PFSK-1 (cell line): ENCODE measurements around the gene ERBIN.

Source experiments
- FOXP2 ChIP-seq: optimal IDR thresholded peaks from 2 replicates; pipeline ENCODE3; 2011; ENCODE audit warnings: borderline replicate concordance, control low read depth, inconsistent platforms; ENCODE audit not compliant: insufficient read depth; ENCODE audit errors: extremely low read length, extremely low read depth
- POLR2AphosphoS5 ChIP-seq: IDR thresholded peaks from 2 replicates; pipeline ENCODE4 v1.6.1; 2012; ENCODE audit warnings: low read depth, mild to moderate bottlenecking, control low read depth, low read length, moderate library complexity
- SIN3A ChIP-seq: IDR thresholded peaks from 2 replicates; pipeline ENCODE4 v1.6.1; 2012; ENCODE audit warnings: mild to moderate bottlenecking, low read length, moderate library complexity, borderline replicate concordance; ENCODE audit not compliant: insufficient read depth
- TAF1 ChIP-seq: IDR thresholded peaks from 2 replicates; pipeline ENCODE4 v1.6.1; 2012; ENCODE audit warnings: low read length, control low read depth, borderline replicate concordance; ENCODE audit not compliant: insufficient read depth
- TF ChIP-seq, protein P1 (sequence below), 2 experiments: IDR thresholded peaks; 2 replicates each; pipeline versions ENCODE4 v1.6.1 to v1.8.0; 2011 to 2012; ENCODE audit warnings: low read depth in 2 of 2, low read length in 2 of 2, control low read depth in 1 of 2, inconsistent platforms in 1 of 2, mild to moderate bottlenecking in 1 of 2, moderate library complexity in 1 of 2; ENCODE audit not compliant: insufficient read depth in 1 of 2

The ERBIN gene

GRCh38 chr5:65943771-65944170, 17.4 kb downstream of the ERBIN start:
- TF ChIP-seq POLR2AphosphoS5 (no peak), SIN3A (no peak), TAF1 (no peak), FOXP2 (no peak)
- TF ChIP-seq, protein P1, sequence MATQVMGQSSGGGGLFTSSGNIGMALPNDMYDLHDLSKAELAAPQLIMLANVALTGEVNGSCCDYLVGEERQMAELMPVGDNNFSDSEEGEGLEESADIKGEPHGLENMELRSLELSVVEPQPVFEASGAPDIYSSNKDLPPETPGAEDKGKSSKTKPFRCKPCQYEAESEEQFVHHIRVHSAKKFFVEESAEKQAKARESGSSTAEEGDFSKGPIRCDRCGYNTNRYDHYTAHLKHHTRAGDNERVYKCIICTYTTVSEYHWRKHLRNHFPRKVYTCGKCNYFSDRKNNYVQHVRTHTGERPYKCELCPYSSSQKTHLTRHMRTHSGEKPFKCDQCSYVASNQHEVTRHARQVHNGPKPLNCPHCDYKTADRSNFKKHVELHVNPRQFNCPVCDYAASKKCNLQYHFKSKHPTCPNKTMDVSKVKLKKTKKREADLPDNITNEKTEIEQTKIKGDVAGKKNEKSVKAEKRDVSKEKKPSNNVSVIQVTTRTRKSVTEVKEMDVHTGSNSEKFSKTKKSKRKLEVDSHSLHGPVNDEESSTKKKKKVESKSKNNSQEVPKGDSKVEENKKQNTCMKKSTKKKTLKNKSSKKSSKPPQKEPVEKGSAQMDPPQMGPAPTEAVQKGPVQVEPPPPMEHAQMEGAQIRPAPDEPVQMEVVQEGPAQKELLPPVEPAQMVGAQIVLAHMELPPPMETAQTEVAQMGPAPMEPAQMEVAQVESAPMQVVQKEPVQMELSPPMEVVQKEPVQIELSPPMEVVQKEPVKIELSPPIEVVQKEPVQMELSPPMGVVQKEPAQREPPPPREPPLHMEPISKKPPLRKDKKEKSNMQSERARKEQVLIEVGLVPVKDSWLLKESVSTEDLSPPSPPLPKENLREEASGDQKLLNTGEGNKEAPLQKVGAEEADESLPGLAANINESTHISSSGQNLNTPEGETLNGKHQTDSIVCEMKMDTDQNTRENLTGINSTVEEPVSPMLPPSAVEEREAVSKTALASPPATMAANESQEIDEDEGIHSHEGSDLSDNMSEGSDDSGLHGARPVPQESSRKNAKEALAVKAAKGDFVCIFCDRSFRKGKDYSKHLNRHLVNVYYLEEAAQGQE (IDR thresholded peaks at IDR 0.05; ENCODE audit: insufficient read depth in 1 of 2, low read depth in 2 of 2, low read length in 2 of 2), result no peak

DNA sequence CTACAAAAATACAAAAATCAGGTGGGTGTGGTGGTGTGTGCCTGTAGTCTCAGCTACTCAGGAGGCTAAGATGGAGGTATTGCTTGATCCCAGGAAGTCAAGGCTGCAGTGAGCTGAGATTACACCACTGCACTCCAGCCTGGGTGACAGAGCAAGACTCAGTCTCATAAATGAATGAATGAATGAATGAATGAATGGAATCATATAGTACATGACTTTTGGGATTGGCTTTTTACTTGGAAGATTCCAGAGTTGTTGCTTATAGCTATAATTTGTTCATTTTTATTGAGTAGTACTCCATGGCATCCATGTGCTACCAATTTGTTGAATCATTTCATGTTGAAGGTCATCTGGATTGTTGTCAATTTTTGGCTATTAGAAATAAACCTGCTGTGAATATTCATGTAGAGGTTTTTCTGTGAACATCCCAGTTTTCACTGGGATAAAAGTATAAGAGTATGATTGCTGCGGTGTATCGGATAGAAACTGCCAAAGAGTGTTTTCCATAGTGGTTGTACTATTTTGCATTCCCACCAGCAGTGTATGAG, 19.9 kb downstream of the ERBIN start:
- TF ChIP-seq, protein P1 (IDR thresholded peaks at IDR 0.05; ENCODE audit: insufficient read depth in 1 of 2, low read depth in 2 of 2, low read length in 2 of 2), result no peak
- no peak for TF ChIP-seq TAF1
- TF ChIP-seq FOXP2, result no peak
- no peak for TF ChIP-seq SIN3A
- no peak for TF ChIP-seq POLR2AphosphoS5

GRCh38 chr5:65948115-65948747, 21.9 kb downstream of the ERBIN start:
- TF ChIP-seq FOXP2 (no peak), SIN3A (no peak), TAF1 (no peak), POLR2AphosphoS5 (no peak)
- TF ChIP-seq, protein P1 (IDR thresholded peaks at IDR 0.05; ENCODE audit: insufficient read depth in 1 of 2, low read depth in 2 of 2, low read length in 2 of 2), result no peak

DNA sequence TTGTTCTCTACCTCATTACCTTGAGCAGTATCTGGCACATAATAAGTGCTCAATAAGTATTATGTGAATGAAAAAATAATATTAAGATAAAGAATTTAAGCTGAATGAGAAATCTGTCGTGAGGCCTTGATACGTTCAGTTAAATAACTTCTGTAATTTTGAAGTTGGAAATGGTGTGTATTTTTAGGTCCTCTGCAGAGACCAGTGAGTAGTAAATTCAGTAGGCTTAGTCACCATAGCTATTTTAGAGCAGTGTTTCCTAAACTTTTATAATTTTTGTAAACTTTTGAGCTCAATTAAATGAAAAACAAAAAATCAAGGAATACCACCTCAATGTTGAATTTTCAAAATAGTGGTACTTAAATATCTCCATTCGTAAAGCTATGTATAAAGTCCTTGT, 25.0 kb downstream of the ERBIN start:
- TF ChIP-seq FOXP2 (no peak), TAF1 (no peak), SIN3A (no peak), POLR2AphosphoS5 (no peak)
- TF ChIP-seq, protein P1 (IDR thresholded peaks at IDR 0.05; ENCODE audit: insufficient read depth in 1 of 2, low read depth in 2 of 2, low read length in 2 of 2), result no peak

DNA sequence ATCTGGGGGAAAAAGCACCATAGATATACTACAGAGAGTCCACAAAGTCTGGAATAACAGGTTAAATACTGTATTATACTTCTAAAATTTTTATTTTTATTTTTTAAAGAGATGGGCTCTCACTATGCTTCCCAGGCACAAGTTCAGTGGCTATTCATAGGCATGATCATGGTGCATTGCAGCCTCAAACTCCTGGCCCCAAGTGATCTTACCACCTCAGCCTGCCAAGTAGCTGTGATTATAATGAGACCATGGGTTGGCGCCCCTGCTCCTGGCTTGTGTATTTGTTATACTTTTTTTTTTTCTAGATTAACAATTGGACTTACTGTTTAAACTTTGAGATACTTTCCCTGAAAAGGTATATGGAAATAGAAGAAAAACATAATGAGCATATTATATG, 25.9 kb downstream of the ERBIN start:
- TF ChIP-seq POLR2AphosphoS5 (no peak), TAF1 (no peak), FOXP2 (no peak), SIN3A (no peak)
- TF ChIP-seq, protein P1 (IDR thresholded peaks at IDR 0.05; ENCODE audit: insufficient read depth in 1 of 2, low read depth in 2 of 2, low read length in 2 of 2), result no peak
